ENCODE data around the gene CSN2.

- TF ChIP-seq POLR2AphosphoS5 (IDR thresholded peaks at IDR 0.05; ENCODE audit: insufficient read depth, low read depth, low read length) (no peak), CTCF (IDR thresholded peaks at IDR 0.05; ENCODE audit: extremely low read depth in 1 of 2, insufficient read depth in 1 of 2, low read depth in 1 of 2, low read length in 2 of 2) (no peak)
Measured at GRCh38 chr4:69909195-69909594, 56.3 kb downstream of the CSN2 start.
